ENCODE data around the gene OBSL1. TPM values are rescaled to one million over a fixed set of nuclear protein-coding genes. Genes with fewer than 3 reads are reported as not detected.

OBSL1 gene
- total and polyA plus RNA-seq, 5 donors: 179 to 321 (median 281) TPM

DNA sequence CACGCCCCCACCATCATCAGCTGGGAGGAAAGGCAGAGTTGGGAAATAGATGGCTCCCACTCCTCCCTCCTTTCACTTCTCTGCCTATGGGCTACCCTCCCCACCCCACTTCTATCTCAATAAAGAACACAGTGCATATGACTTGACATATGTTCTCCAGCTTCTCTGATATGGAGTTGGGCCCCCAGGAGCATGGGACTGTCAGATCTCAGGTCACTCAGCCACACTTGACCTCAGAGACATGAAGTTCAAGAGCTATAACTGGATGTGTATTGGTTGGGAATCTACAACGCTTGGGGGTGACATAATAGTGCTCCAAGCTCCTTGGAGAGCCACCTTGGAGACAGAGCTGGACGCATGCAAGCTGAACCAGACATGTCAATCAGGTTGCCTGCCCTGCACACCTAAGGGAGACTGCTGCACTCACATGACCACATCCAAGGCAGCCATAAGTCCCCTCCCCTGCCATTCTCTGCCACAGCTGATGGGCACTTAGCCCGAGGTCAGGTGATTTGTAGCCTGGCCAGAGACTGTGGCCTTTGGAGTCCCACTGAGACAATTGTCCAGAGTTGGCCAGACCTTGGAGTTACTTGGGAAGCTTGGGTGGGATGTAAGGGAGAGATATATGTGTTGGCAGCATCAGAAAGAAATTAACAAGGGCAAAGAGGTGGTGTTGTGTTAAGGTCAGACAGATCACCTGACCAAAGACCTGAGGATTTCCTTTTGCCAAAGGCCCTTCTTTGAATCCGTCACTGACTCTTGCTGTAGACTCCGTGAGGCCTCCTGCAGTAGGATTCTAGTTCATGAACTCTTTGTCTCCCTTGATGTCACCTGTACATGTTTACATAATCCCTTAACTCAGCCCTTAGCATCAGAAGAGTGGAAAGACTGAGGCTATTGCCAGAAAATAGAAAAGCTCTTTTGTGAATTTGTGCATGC, 4.5 kb upstream of the OBSL1 start:
- no peaks in the 10 kb centered on the region for H3K9me3 ChIP-seq (ENCODE audit: control insufficient read depth, low read length)
- DNase-seq (peak in 1 of 3 donors; percentile 50), ATAC-seq (no peak)
- no peak overlapping the region for H3K4me3 ChIP-seq (ENCODE audit: low read length)
- no peaks in the 10 kb centered on the region for H3K27me3 ChIP-seq (ENCODE audit: control insufficient read depth, insufficient read depth)
- H3K27ac ChIP-seq (ENCODE audit: low read length): no peak overlapping the region
- intact Hi-C loops (cut with DNase I): loop anchor here in 1 of 4 donors (2.0 kb wide), 1 partner anchor 17 kb away; no protein-coding TSS in a partner anchor
- H3K4me1 ChIP-seq (ENCODE audit: control insufficient read depth, insufficient read depth, low read length): peaks cover 1% of the 10 kb centered on the region
- WGBS: 83% methylated on average over 6 of the region's 6 CpGs

DNA sequence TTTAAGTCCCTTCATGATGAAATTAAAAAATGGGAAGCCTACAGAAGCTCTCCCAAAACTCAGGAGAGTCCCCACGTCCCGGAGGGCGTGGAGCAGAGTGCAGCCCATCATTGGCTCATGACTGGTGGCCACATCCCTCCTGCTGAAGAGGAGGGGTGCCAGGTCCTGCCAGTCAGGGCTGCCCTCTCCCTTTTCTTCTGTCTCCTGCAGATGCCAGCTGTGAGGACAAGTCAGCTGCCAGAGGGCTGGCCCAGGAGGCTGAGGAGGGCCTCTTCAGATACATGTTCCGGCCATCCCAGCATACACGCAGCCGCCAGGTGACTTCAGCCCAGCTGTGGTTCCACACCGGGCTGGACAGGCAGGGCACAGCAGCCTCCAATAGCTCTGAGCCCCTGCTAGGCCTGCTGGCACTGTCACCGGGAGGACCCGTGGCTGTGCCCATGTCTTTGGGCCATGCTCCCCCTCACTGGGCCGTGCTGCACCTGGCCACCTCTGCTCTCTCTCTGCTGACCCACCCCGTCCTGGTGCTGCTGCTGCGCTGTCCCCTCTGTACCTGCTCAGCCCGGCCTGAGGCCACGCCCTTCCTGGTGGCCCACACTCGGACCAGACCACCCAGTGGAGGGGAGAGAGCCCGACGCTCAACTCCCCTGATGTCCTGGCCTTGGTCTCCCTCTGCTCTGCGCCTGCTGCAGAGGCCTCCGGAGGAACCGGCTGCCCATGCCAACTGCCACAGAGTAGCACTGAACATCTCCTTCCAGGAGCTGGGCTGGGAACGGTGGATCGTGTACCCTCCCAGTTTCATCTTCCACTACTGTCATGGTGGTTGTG, 3.4 kb upstream of the OBSL1 start:
- Histone ChIP-seq H3K4me1 (ENCODE audit: control insufficient read depth, insufficient read depth, low read length) (peaks cover 1% of the 10 kb centered on the region), H3K4me3 (ENCODE audit: low read length) (no peak overlapping the region), H3K27me3 (ENCODE audit: control insufficient read depth, insufficient read depth) (no peaks in the 10 kb centered on the region), H3K9me3 (ENCODE audit: control insufficient read depth, low read length) (no peaks in the 10 kb centered on the region), H3K27ac (ENCODE audit: low read length) (no peak overlapping the region)
- ATAC-seq: no peak
- WGBS: 83% methylated on average over 22 of the region's 22 CpGs
- peak in 2 of 3 donors; percentile 54 to 56 for DNase-seq
- intact Hi-C loops (cut with DNase I): loop anchor here in 1 of 4 donors (2.0 to 5.0 kb wide), 3 partner anchors 18 to 68 kb away; partner anchors contain the start of gene SLC4A3

DNA sequence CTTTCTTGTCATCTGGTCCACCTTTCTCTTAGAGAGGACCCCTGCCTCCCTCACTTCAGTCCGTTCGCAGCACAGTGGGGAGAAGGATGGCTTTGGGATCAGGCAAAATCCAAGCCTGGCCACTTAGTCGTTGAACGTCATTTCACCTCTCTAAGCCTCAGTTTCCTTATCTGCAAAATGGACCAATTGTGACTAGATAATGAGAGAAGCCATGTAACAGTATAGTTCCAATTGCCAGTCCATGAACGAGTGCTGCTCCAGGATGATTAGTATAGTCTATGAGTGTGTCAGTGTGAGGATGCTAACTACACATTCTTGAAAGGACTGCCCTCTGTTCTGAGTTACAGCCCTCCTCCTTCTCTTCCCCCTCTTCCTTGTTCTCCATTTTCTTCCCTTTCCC, 1.8 kb upstream of the OBSL1 start:
- Histone ChIP-seq H3K4me1 (ENCODE audit: control insufficient read depth, insufficient read depth, low read length) (peaks cover 1% of the 10 kb centered on the region), H3K27ac (ENCODE audit: low read length) (no peak overlapping the region), H3K9me3 (ENCODE audit: control insufficient read depth, low read length) (no peaks in the 10 kb centered on the region), H3K4me3 (ENCODE audit: low read length) (no peak overlapping the region), H3K27me3 (ENCODE audit: control insufficient read depth, insufficient read depth) (no peaks in the 10 kb centered on the region)
- ATAC-seq: no peak
- no peak for DNase-seq
- intact Hi-C loops (cut with DNase I): loop anchor here in 1 of 4 donors (5.0 kb wide), 2 partner anchors 54 to 69 kb away; partner anchors contain the start of gene SLC4A3
- WGBS: 75% methylated on average over 5 of the region's 5 CpGs

DNA sequence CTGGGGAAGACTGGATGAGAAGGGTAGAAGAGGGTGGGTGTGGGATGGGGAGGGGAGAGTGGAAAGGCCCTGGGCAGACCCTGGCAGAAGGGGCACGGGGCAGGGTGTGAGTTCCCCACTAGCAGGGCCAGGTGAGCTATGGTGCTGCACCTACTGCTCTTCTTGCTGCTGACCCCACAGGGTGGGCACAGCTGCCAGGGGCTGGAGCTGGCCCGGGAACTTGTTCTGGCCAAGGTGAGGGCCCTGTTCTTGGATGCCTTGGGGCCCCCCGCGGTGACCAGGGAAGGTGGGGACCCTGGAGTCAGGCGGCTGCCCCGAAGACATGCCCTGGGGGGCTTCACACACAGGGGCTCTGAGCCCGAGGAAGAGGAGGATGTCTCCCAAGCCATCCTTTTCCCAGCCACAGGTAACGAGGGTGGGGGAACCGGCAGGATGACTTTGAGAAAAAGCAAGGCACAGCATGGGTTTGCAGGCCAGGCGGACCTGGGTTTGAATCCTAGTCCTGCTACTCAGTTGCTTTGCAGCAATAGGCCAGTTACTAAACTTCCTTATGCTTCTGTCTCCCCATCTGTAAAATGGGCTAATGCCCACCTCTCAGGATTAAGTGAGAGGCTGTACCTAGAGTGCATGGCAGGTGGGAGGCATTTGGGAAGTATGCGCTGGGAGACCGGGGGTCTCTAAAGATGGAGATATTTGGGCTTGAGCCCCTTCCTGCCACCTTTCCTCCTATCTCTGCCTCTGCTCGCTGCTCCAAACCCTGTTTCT, 1.1 kb upstream of the OBSL1 start, which contains the start of gene INHA:
TSS of gene INHA (plus strand) at position 74 of the 765 bp plus-strand sequence. CDS start at position 139, 65 bp downstream.
- Histone ChIP-seq H3K4me3 (ENCODE audit: low read length) (peak within 1 kb of the TSS; percentile 77), H3K9me3 (ENCODE audit: control insufficient read depth, low read length) (no peaks in the 10 kb centered on the region), H3K27ac (ENCODE audit: low read length) (peak within 1 kb of the TSS; percentile 85), H3K27me3 (ENCODE audit: control insufficient read depth, insufficient read depth) (no peaks in the 10 kb centered on the region), H3K4me1 (ENCODE audit: control insufficient read depth, insufficient read depth, low read length) (peaks cover 1% of the 10 kb centered on the region)
- no peak for ATAC-seq
- whole genome bisulfite sequencing: 86% methylated on average over 13 of the region's 13 CpGs
- DNase-seq: peak in 2 of 3 donors; percentile 59 to 64
- intact Hi-C loops (cut with DNase I): loop anchor here in 1 of 4 donors (5.0 kb wide), 2 partner anchors 55 to 70 kb away; partner anchors contain the start of gene SLC4A3

DNA sequence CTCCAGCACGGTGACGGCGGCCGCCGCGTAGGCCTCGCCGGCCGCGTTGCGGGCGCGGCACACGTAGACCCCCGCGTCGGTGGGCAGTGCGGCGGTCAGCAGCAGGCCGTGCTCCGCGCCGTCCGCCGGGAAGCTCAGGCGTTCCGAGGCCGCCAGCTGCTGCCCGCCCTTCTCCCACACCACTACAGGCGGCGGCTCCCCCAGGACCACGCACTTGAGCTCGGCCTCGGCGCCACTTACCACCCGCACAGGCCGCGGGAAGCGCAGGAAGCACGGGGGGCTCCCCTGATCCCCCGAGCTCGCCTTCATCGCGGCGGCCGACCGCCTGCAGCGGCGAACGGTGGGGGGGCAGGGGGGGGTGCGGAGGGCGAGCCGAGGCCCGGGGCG, 422 bp downstream of the OBSL1 start:
- DNase-seq: peak in 2 of 3 donors; percentile 74 to 75
- peak; percentile 0 to 1 for ATAC-seq
- H3K4me3 ChIP-seq (ENCODE audit: low read length): peak overlapping the region; percentile 77
- H3K4me1 ChIP-seq (ENCODE audit: control insufficient read depth, insufficient read depth, low read length): peaks cover 1% of the 10 kb centered on the region
- no peaks in the 10 kb centered on the region for H3K9me3 ChIP-seq (ENCODE audit: control insufficient read depth, low read length)
- H3K27ac ChIP-seq (ENCODE audit: low read length): peak overlapping the region; percentile 95
- 2% methylated on average over 55 of the region's 55 CpGs for WGBS
- intact Hi-C loops (cut with DNase I): loop anchor here in 1 of 4 donors (5.0 kb wide), 2 partner anchors 56 to 71 kb away; partner anchors contain the start of gene SLC4A3
- H3K27me3 ChIP-seq (ENCODE audit: control insufficient read depth, insufficient read depth): no peaks in the 10 kb centered on the region

DNA sequence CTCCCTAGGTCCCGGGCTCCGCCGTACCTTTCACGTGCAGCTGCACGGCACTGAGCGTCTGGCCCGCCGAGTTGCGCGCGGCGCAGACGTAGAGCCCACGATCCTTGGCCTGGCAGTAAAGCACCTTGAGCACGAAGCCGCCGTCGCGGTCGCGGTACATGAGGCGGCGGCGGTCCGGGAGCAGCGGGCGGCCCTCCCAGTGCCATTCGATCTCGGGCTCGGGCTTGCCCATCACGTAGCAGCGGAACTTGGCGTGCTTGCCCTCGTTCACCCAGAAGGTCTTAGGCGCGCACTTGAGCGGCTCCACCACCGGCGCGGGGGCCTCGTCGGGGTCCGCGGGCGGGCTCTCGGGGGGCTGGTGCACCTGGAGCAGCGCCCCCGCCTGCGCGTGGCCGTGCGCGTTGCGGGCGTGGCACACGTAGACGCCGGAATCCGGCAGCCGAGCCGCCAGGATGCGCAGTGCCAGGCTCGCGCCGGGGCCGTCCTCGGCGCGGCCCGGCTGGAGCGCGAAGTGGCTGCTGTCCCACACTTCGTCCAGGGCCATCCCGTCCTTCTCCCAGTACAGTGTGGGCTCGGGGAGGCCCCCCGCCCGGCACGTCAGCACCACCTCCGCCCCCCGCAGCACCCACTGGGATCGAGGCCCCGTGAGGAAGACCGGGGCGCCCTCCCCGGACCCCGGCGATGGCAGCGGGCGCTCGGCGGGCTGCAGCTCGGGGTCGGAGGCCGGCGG, 980 bp downstream of the OBSL1 start:
- intact Hi-C loops (cut with DNase I): loop anchor here in 1 of 4 donors (5.0 kb wide), 2 partner anchors 57 to 72 kb away; partner anchors contain the start of gene SLC4A3
- H3K4me1 ChIP-seq (ENCODE audit: control insufficient read depth, insufficient read depth, low read length): no peaks in the 10 kb centered on the region
- 12% methylated on average over 95 of the region's 95 CpGs for WGBS
- DNase-seq: peak; percentile 45 to 78 (median 77)
- H3K27ac ChIP-seq (ENCODE audit: low read length): peak overlapping the region; percentile 95
- no peaks in the 10 kb centered on the region for H3K27me3 ChIP-seq (ENCODE audit: control insufficient read depth, insufficient read depth)
- no peaks in the 10 kb centered on the region for H3K9me3 ChIP-seq (ENCODE audit: control insufficient read depth, low read length)
- ATAC-seq: peak; percentile 13 to 24
- H3K4me3 ChIP-seq (ENCODE audit: low read length): peak overlapping the region; percentile 77

DNA sequence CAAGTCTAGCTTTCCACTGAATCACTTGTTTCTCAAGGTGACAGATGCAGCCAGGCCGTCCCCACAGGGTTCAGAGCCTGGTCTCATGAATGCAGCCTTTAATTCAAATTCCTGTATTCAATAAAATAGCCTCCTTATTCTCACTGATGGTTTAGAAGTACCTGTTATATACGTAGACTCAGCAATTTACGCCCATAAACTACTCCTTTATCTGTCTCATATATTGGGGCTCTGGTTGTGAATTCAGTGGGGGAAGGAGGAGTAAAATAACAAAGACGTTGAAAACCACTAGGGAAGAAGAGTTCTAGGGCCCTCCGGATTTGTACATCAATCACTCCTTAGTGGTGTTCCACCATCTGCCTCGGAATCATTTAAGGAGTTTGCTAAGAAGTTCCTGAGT, 1.7 kb downstream of the OBSL1 start:
- DNase-seq: no peak
- H3K4me1 ChIP-seq (ENCODE audit: control insufficient read depth, insufficient read depth, low read length): no peaks in the 10 kb centered on the region
- no peaks in the 10 kb centered on the region for H3K27me3 ChIP-seq (ENCODE audit: control insufficient read depth, insufficient read depth)
- H3K4me3 ChIP-seq (ENCODE audit: low read length): peak overlapping the region; percentile 77
- 75% methylated on average over 6 of the region's 6 CpGs for WGBS
- no peak for ATAC-seq
- intact Hi-C loops (cut with DNase I): loop anchor here in 1 of 4 donors (5.0 kb wide), 2 partner anchors 58 to 73 kb away; partner anchors contain the start of gene SLC4A3
- H3K27ac ChIP-seq (ENCODE audit: low read length): peak overlapping the region; percentile 13
- no peaks in the 10 kb centered on the region for H3K9me3 ChIP-seq (ENCODE audit: control insufficient read depth, low read length)

DNA sequence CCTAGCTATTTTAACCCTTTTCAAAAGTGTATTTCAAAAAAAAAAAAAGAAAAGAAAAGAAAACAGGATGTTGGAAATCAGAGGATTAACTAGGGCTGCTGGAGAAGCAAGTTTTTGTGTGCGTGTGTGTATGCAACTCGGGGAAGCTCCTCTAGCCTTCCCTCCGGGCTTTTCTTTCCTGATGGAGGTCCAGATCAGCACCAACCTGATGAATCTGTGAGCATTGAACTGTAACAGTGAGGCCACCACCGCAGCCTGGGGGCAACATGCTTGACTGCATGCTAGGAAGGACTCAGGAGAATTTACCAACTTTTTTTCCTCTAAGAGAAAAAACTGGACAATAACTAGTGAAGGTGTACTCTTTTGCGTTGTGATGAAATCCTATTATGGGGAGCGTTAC, 2.3 kb downstream of the OBSL1 start:
- ATAC-seq: no peak
- intact Hi-C loops (cut with DNase I): no loop called here
- no peak overlapping the region for H3K4me3 ChIP-seq (ENCODE audit: low read length)
- no peak overlapping the region for H3K27ac ChIP-seq (ENCODE audit: low read length)
- no peaks in the 10 kb centered on the region for H3K4me1 ChIP-seq (ENCODE audit: control insufficient read depth, insufficient read depth, low read length)
- H3K27me3 ChIP-seq (ENCODE audit: control insufficient read depth, insufficient read depth): no peaks in the 10 kb centered on the region
- H3K9me3 ChIP-seq (ENCODE audit: control insufficient read depth, low read length): no peaks in the 10 kb centered on the region
- DNase-seq: no peak
- WGBS: 86% methylated on average over 6 of the region's 6 CpGs

DNA sequence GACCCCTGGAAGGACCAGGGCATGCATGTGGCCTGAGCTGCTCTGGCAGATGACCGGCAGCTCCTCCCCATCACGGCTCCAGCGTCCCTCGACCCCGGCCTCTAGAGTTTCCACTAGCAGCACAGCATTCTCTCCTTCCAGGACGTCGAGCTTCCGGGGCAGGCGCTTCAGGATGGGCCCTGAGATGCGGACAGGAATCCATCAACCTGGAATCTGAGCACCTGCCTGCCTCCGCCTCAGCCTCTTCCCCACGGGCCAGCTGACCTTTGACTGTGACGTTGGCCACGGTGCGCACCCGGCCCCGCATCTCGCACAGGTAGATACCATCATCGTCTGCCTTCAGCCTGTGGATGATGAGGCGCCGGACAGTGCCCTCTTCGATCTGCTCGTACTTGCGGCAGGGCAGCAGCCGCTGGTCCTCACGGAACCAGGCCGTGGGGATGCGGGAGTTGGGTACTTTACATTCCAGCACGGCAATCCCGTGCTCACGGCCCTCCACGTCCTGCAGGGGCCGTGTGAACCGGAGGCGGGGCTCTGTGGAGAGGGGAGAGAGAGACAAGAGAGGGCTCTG, 3.5 kb downstream of the OBSL1 start:
- no peaks in the 10 kb centered on the region for H3K27me3 ChIP-seq (ENCODE audit: control insufficient read depth, insufficient read depth)
- peak in 2 of 3 donors; percentile 63 to 68 for DNase-seq
- H3K27ac ChIP-seq (ENCODE audit: low read length): no peak overlapping the region
- WGBS: 84% methylated on average over 35 of the region's 35 CpGs
- intact Hi-C loops (cut with DNase I): no loop called here
- no peaks in the 10 kb centered on the region for H3K4me1 ChIP-seq (ENCODE audit: control insufficient read depth, insufficient read depth, low read length)
- ATAC-seq: no peak
- no peaks in the 10 kb centered on the region for H3K9me3 ChIP-seq (ENCODE audit: control insufficient read depth, low read length)
- no peak overlapping the region for H3K4me3 ChIP-seq (ENCODE audit: low read length)

All from right cardiac atrium (tissue), 5 donors.